Measurements from ENCODE around the gene OBP2A.

The OBP2A gene

GRCh38 chr9:135566552-135566951, 20.6 kb downstream of the OBP2A start:
- DNase-seq, result no peak

GRCh38 chr9:135567311-135567710, 21.4 kb downstream of the OBP2A start:
- in situ Hi-C loops (cut with HindIII; ENCODE audit: low pct_ligation_motif_present, low pct_unique_long_range_greater_than_20kb, low sequenced_read_pairs), result no loop called here

More at GRCh38 chr9:135566552-135566951, 20.6 kb downstream of the OBP2A start:
- in situ Hi-C loops (cut with HindIII; ENCODE audit: low pct_ligation_motif_present, low pct_unique_long_range_greater_than_20kb, low sequenced_read_pairs), result no loop called here

GRCh38 chr9:135568026-135568425, 22.1 kb downstream of the OBP2A start:
- DNase-seq, result no peak
- in situ Hi-C loops (cut with HindIII; ENCODE audit: low pct_ligation_motif_present, low pct_unique_long_range_greater_than_20kb, low sequenced_read_pairs), result no loop called here

More at GRCh38 chr9:135567311-135567710, 21.4 kb downstream of the OBP2A start:
- no peak for DNase-seq

- no peak for DNase-seq
- in situ Hi-C loops (cut with HindIII; ENCODE audit: low pct_ligation_motif_present, low pct_unique_long_range_greater_than_20kb, low sequenced_read_pairs), result no loop called here
Measured at GRCh38 chr9:135570456-135570855, 24.5 kb downstream of the OBP2A start.

GRCh38 chr9:135572233-135572632, 26.3 kb downstream of the OBP2A start:
- in situ Hi-C loops (cut with HindIII; ENCODE audit: low pct_ligation_motif_present, low pct_unique_long_range_greater_than_20kb, low sequenced_read_pairs), result no loop called here
- no peak for DNase-seq

GRCh38 chr9:135573124-135573523, 27.2 kb downstream of the OBP2A start:
- in situ Hi-C loops (cut with HindIII; ENCODE audit: low pct_ligation_motif_present, low pct_unique_long_range_greater_than_20kb, low sequenced_read_pairs), result no loop called here
- DNase-seq, result no peak

GRCh38 chr9:135574331-135574730, 28.4 kb downstream of the OBP2A start:
- no peak for DNase-seq
- in situ Hi-C loops (cut with HindIII; ENCODE audit: low pct_ligation_motif_present, low pct_unique_long_range_greater_than_20kb, low sequenced_read_pairs), result no loop called here

GRCh38 chr9:135574943-135575342, 29.0 kb downstream of the OBP2A start:
- no peak for DNase-seq
- in situ Hi-C loops (cut with HindIII; ENCODE audit: low pct_ligation_motif_present, low pct_unique_long_range_greater_than_20kb, low sequenced_read_pairs), result no loop called here

- no peak for DNase-seq
- in situ Hi-C loops (cut with HindIII; ENCODE audit: low pct_ligation_motif_present, low pct_unique_long_range_greater_than_20kb, low sequenced_read_pairs), result no loop called here
Measured at GRCh38 chr9:135575995-135576631, 30.2 kb downstream of the OBP2A start.

GRCh38 chr9:135577256-135577655, 31.3 kb downstream of the OBP2A start:
- in situ Hi-C loops (cut with HindIII; ENCODE audit: low pct_ligation_motif_present, low pct_unique_long_range_greater_than_20kb, low sequenced_read_pairs), result no loop called here
- DNase-seq, result no peak

GRCh38 chr9:135579356-135579755, 33.4 kb downstream of the OBP2A start:
- in situ Hi-C loops (cut with HindIII; ENCODE audit: low pct_ligation_motif_present, low pct_unique_long_range_greater_than_20kb, low sequenced_read_pairs), result no loop called here
- DNase-seq, result no peak

GRCh38 chr9:135579889-135580660, 34.1 kb downstream of the OBP2A start:
- in situ Hi-C loops (cut with HindIII; ENCODE audit: low pct_ligation_motif_present, low pct_unique_long_range_greater_than_20kb, low sequenced_read_pairs), result no loop called here
- DNase-seq, result no peak

- no peak for DNase-seq
- in situ Hi-C loops (cut with HindIII; ENCODE audit: low pct_ligation_motif_present, low pct_unique_long_range_greater_than_20kb, low sequenced_read_pairs), result no loop called here
Measured at GRCh38 chr9:135580664-135581380, 34.9 kb downstream of the OBP2A start.

- in situ Hi-C loops (cut with HindIII; ENCODE audit: low pct_ligation_motif_present, low pct_unique_long_range_greater_than_20kb, low sequenced_read_pairs), result no loop called here
Measured at GRCh38 chr9:135581636-135582426, 35.9 kb downstream of the OBP2A start.

GRCh38 chr9:135582541-135582940, 36.6 kb downstream of the OBP2A start:
- in situ Hi-C loops (cut with HindIII; ENCODE audit: low pct_ligation_motif_present, low pct_unique_long_range_greater_than_20kb, low sequenced_read_pairs), result no loop called here
- no peak for DNase-seq

More at GRCh38 chr9:135581636-135582426, 35.9 kb downstream of the OBP2A start:
- DNase-seq, result no peak

GRCh38 chr9:135582966-135583687, 37.2 kb downstream of the OBP2A start:
- no peak for DNase-seq
- in situ Hi-C loops (cut with HindIII; ENCODE audit: low pct_ligation_motif_present, low pct_unique_long_range_greater_than_20kb, low sequenced_read_pairs), result no loop called here

- in situ Hi-C loops (cut with HindIII; ENCODE audit: low pct_ligation_motif_present, low pct_unique_long_range_greater_than_20kb, low sequenced_read_pairs), result no loop called here
- DNase-seq, result no peak
Measured at GRCh38 chr9:135583688-135584011, 37.7 kb downstream of the OBP2A start.

GRCh38 chr9:135584371-135584770, 38.4 kb downstream of the OBP2A start:
- no peak for DNase-seq
- in situ Hi-C loops (cut with HindIII; ENCODE audit: low pct_ligation_motif_present, low pct_unique_long_range_greater_than_20kb, low sequenced_read_pairs), result no loop called here

All from ACHN (cell line).